ENCODE measurements around the gene NES.

The NES gene

DNA sequence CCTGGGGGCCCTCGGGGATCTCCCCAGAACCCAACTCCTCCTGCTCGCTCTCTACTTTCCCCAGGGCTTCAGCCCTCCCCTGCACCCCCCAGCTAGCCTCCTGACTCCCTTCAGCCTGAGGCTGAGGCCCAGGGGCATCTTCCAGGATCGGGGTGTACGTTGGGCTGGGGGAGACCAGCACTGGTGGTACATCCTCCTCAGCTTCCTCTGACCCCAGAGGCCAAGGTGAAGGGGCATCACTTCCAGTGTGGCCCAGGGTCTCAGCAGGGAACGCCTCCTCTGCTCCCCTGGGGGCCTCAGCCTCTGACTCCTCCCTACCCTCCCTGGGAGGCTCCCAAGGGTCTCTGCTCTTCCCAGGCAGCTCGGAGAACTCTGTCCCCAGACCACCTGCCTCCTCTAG, 6.8 kb downstream of the NES start:
- TF ChIP-seq ARNTL (CRISPR knock-in tag; IDR thresholded peaks at IDR 0.05; ENCODE audit: borderline replicate concordance, low read depth) (no peak), TCF4 (CRISPR knock-in tag; IDR thresholded peaks at IDR 0.05; ENCODE audit: borderline replicate concordance) (no peak), CSDC2 (CRISPR knock-in tag; IDR thresholded peaks at IDR 0.05) (no peak), SNAI2 (CRISPR knock-in tag; IDR thresholded peaks at IDR 0.05) (no peak), ZNF70 (CRISPR knock-in tag; IDR thresholded peaks at IDR 0.05) (no peak), TOX (CRISPR knock-in tag; IDR thresholded peaks at IDR 0.05; ENCODE audit: borderline replicate concordance) (no peak), GLIS3 (CRISPR knock-in tag; IDR thresholded peaks at IDR 0.05) (no peak), ESRRG (CRISPR knock-in tag; IDR thresholded peaks at IDR 0.05) (no peak), BACH2 (CRISPR knock-in tag; IDR thresholded peaks at IDR 0.05; ENCODE audit: borderline replicate concordance) (no peak), ZFP3 (CRISPR knock-in tag; IDR thresholded peaks at IDR 0.05) (no peak), ZC3H10 (CRISPR knock-in tag; IDR thresholded peaks at IDR 0.05) (no peak), PPARA (CRISPR knock-in tag; IDR thresholded peaks at IDR 0.05; ENCODE audit: borderline replicate concordance) (no peak), ZNF565 (CRISPR knock-in tag; conservative IDR thresholded peaks at IDR 0.05; ENCODE audit: low read depth) (no peak), ISL1 (CRISPR knock-in tag; IDR thresholded peaks at IDR 0.05) (no peak), OSR1 (CRISPR knock-in tag; IDR thresholded peaks at IDR 0.05) (no peak), ZNF8 (CRISPR knock-in tag; IDR thresholded peaks at IDR 0.05) (no peak), ZFP30 (CRISPR knock-in tag; IDR thresholded peaks at IDR 0.05) (no peak)
- TF ChIP-seq, protein P1, sequence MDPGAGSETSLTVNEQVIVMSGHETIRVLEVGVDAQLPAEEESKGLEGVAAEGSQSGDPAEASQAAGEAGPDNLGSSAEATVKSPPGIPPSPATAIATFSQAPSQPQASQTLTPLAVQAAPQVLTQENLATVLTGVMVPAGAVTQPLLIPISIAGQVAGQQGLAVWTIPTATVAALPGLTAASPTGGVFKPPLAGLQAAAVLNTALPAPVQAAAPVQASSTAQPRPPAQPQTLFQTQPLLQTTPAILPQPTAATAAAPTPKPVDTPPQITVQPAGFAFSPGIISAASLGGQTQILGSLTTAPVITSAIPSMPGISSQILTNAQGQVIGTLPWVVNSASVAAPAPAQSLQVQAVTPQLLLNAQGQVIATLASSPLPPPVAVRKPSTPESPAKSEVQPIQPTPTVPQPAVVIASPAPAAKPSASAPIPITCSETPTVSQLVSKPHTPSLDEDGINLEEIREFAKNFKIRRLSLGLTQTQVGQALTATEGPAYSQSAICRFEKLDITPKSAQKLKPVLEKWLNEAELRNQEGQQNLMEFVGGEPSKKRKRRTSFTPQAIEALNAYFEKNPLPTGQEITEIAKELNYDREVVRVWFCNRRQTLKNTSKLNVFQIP (CRISPR knock-in tag; IDR thresholded peaks at IDR 0.05; ENCODE audit: borderline replicate concordance, low read depth) = no peak
- TF ChIP-seq, protein P2, sequence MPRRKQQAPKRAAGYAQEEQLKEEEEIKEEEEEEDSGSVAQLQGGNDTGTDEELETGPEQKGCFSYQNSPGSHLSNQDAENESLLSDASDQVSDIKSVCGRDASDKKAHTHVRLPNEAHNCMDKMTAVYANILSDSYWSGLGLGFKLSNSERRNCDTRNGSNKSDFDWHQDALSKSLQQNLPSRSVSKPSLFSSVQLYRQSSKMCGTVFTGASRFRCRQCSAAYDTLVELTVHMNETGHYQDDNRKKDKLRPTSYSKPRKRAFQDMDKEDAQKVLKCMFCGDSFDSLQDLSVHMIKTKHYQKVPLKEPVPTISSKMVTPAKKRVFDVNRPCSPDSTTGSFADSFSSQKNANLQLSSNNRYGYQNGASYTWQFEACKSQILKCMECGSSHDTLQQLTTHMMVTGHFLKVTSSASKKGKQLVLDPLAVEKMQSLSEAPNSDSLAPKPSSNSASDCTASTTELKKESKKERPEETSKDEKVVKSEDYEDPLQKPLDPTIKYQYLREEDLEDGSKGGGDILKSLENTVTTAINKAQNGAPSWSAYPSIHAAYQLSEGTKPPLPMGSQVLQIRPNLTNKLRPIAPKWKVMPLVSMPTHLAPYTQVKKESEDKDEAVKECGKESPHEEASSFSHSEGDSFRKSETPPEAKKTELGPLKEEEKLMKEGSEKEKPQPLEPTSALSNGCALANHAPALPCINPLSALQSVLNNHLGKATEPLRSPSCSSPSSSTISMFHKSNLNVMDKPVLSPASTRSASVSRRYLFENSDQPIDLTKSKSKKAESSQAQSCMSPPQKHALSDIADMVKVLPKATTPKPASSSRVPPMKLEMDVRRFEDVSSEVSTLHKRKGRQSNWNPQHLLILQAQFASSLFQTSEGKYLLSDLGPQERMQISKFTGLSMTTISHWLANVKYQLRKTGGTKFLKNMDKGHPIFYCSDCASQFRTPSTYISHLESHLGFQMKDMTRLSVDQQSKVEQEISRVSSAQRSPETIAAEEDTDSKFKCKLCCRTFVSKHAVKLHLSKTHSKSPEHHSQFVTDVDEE (CRISPR knock-in tag; IDR thresholded peaks at IDR 0.05) = no peak

DNA sequence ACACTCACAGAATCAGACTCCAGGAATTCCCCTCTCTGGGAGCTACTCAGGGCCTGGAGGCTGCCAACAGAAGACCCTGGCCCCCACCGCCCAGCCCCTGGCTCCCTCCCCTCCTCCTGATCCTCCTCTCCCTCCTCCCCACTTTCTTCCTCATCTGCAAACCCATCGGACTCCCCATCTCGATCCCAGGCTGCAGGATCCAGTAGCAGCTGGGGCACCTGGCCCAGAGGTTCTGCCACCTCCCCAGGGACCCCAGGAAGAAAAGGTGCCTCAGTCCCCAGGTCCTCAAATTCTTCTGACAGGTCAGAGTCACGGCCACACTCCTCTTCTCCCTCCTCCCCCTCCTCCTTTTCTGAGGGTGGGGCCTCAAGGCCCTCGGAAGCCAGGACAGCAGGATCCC, 7.4 kb downstream of the NES start:
- no peak for ATAC-seq
- TF ChIP-seq ZFP3 (CRISPR knock-in tag; IDR thresholded peaks at IDR 0.05) = no peak
- TF ChIP-seq, protein P3, sequence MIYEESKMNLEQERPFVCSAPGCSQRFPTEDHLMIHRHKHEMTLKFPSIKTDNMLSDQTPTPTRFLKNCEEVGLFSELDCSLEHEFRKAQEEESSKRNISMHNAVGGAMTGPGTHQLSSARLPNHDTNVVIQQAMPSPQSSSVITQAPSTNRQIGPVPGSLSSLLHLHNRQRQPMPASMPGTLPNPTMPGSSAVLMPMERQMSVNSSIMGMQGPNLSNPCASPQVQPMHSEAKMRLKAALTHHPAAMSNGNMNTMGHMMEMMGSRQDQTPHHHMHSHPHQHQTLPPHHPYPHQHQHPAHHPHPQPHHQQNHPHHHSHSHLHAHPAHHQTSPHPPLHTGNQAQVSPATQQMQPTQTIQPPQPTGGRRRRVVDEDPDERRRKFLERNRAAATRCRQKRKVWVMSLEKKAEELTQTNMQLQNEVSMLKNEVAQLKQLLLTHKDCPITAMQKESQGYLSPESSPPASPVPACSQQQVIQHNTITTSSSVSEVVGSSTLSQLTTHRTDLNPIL (CRISPR knock-in tag; IDR thresholded peaks at IDR 0.05; ENCODE audit: low read depth) = no peak
- TF ChIP-seq, protein P4, sequence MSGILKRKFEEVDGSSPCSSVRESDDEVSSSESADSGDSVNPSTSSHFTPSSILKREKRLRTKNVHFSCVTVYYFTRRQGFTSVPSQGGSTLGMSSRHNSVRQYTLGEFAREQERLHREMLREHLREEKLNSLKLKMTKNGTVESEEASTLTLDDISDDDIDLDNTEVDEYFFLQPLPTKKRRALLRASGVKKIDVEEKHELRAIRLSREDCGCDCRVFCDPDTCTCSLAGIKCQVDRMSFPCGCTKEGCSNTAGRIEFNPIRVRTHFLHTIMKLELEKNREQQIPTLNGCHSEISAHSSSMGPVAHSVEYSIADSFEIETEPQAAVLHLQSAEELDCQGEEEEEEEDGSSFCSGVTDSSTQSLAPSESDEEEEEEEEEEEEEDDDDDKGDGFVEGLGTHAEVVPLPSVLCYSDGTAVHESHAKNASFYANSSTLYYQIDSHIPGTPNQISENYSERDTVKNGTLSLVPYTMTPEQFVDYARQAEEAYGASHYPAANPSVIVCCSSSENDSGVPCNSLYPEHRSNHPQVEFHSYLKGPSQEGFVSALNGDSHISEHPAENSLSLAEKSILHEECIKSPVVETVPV (CRISPR knock-in tag; IDR thresholded peaks at IDR 0.05) = no peak
- TF ChIP-seq BACH2 (CRISPR knock-in tag; IDR thresholded peaks at IDR 0.05; ENCODE audit: borderline replicate concordance) = no peak
- no peak for TF ChIP-seq ZNF70 (CRISPR knock-in tag; IDR thresholded peaks at IDR 0.05)
- TF ChIP-seq, protein P5, sequence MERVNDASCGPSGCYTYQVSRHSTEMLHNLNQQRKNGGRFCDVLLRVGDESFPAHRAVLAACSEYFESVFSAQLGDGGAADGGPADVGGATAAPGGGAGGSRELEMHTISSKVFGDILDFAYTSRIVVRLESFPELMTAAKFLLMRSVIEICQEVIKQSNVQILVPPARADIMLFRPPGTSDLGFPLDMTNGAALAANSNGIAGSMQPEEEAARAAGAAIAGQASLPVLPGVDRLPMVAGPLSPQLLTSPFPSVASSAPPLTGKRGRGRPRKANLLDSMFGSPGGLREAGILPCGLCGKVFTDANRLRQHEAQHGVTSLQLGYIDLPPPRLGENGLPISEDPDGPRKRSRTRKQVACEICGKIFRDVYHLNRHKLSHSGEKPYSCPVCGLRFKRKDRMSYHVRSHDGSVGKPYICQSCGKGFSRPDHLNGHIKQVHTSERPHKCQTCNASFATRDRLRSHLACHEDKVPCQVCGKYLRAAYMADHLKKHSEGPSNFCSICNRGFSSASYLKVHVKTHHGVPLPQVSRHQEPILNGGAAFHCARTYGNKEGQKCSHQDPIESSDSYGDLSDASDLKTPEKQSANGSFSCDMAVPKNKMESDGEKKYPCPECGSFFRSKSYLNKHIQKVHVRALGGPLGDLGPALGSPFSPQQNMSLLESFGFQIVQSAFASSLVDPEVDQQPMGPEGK (CRISPR knock-in tag; IDR thresholded peaks at IDR 0.05; ENCODE audit: borderline replicate concordance) = no peak
- no peak for TF ChIP-seq OSR1 (CRISPR knock-in tag; IDR thresholded peaks at IDR 0.05)
- TF ChIP-seq ESRRG (CRISPR knock-in tag; IDR thresholded peaks at IDR 0.05) = no peak
- TF ChIP-seq, protein P2 (CRISPR knock-in tag; IDR thresholded peaks at IDR 0.05) = no peak
- no peak for TF ChIP-seq RARB (CRISPR knock-in tag; IDR thresholded peaks at IDR 0.05)
- TF ChIP-seq ZFP30 (CRISPR knock-in tag; IDR thresholded peaks at IDR 0.05) = no peak
- TF ChIP-seq TOX (CRISPR knock-in tag; IDR thresholded peaks at IDR 0.05; ENCODE audit: borderline replicate concordance) = no peak
- no peak for TF ChIP-seq ZC3H10 (CRISPR knock-in tag; IDR thresholded peaks at IDR 0.05)
- TF ChIP-seq GLIS3 (CRISPR knock-in tag; IDR thresholded peaks at IDR 0.05) = no peak
- no peak for TF ChIP-seq ISL1 (CRISPR knock-in tag; IDR thresholded peaks at IDR 0.05)
- TF ChIP-seq ZNF565 (CRISPR knock-in tag; conservative IDR thresholded peaks at IDR 0.05; ENCODE audit: low read depth) = no peak
- no peak for TF ChIP-seq SNAI2 (CRISPR knock-in tag; IDR thresholded peaks at IDR 0.05)
- TF ChIP-seq ZNF8 (CRISPR knock-in tag; IDR thresholded peaks at IDR 0.05) = no peak

More for the DNA sequence above, 6.8 kb downstream of the NES start:
- ATAC-seq = no peak
